ENCODE measurements around the gene UXT. TPM values are rescaled to one million over a fixed set of nuclear protein-coding genes. Genes with fewer than 3 reads are reported as not detected.

UXT gene
- polyA plus RNA-seq, 1 donor: 168 TPM

GRCh38 chrX:47619486-47620302 is 39.3 kb downstream of the UXT start, which contains the start of gene SYN1:
SYN1 (minus strand) TSS chrX:47619857; CDS start chrX:47619728, 129 bp downstream.
- Histone ChIP-seq H3K27me3 (ENCODE audit: control insufficient read depth, insufficient read depth, low read length) (peaks cover 18% of the 10 kb centered on the region), H3K36me3 (ENCODE audit: control insufficient read depth, insufficient read depth, low read length) (no peaks in the 10 kb centered on the region), H3K9me3 (ENCODE audit: control insufficient read depth, low read depth, low read length) (no peaks in the 10 kb centered on the region), H3K27ac (ENCODE audit: low read length) (no peak within 1 kb of the TSS), H3K4me1 (ENCODE audit: control insufficient read depth, insufficient read depth, low read length) (peaks cover 6% of the 10 kb centered on the region), H3K4me3 (ENCODE audit: low read length) (peak within 1 kb of the TSS; percentile 24)
- WGBS (ENCODE audit: insufficient coverage, low lambda C conversion rate): no CpG with 5 or more reads among the region's 88 CpGs
- DNase-seq: peak; percentile 71 to 76

GRCh38 chrX:47618923-47619485 is 40.0 kb downstream of the UXT start:
- WGBS (ENCODE audit: insufficient coverage, low lambda C conversion rate): no CpG with 5 or more reads among the region's 32 CpGs
- Histone ChIP-seq H3K4me1 (ENCODE audit: control insufficient read depth, insufficient read depth, low read length) (peaks cover 5% of the 10 kb centered on the region), H3K27me3 (ENCODE audit: control insufficient read depth, insufficient read depth, low read length) (peaks cover 18% of the 10 kb centered on the region), H3K4me3 (ENCODE audit: low read length) (no peak overlapping the region), H3K27ac (ENCODE audit: low read length) (no peak overlapping the region), H3K36me3 (ENCODE audit: control insufficient read depth, insufficient read depth, low read length) (no peaks in the 10 kb centered on the region), H3K9me3 (ENCODE audit: control insufficient read depth, low read depth, low read length) (no peaks in the 10 kb centered on the region)
- DNase-seq: no peak

- peaks cover 7% of the 10 kb centered on the region for H3K27me3 ChIP-seq (ENCODE audit: control insufficient read depth, insufficient read depth, low read length)
- H3K4me1 ChIP-seq (ENCODE audit: control insufficient read depth, insufficient read depth, low read length): no peaks in the 10 kb centered on the region
- H3K36me3 ChIP-seq (ENCODE audit: control insufficient read depth, insufficient read depth, low read length): no peaks in the 10 kb centered on the region
These were observed 44.4 kb downstream of the UXT start for GRCh38 chrX:47614618-47615017.

GRCh38 chrX:47613082-47613481 is 45.9 kb downstream of the UXT start:
- DNase-seq: no peak

More at GRCh38 chrX:47614618-47615017, 44.4 kb downstream of the UXT start:
- Histone ChIP-seq H3K4me3 (ENCODE audit: low read length) (no peak overlapping the region), H3K27ac (ENCODE audit: low read length) (no peak overlapping the region), H3K9me3 (ENCODE audit: control insufficient read depth, low read depth, low read length) (no peaks in the 10 kb centered on the region)
- DNase-seq: no peak
- WGBS (ENCODE audit: insufficient coverage, low lambda C conversion rate): no CpG with 5 or more reads among the region's 5 CpGs

GRCh38 chrX:47612418-47612817 is 46.6 kb downstream of the UXT start:
- Histone ChIP-seq H3K36me3 (ENCODE audit: control insufficient read depth, insufficient read depth, low read length) (no peaks in the 10 kb centered on the region), H3K9me3 (ENCODE audit: control insufficient read depth, low read depth, low read length) (no peaks in the 10 kb centered on the region), H3K27ac (ENCODE audit: low read length) (no peak overlapping the region), H3K27me3 (ENCODE audit: control insufficient read depth, insufficient read depth, low read length) (no peaks in the 10 kb centered on the region), H3K4me1 (ENCODE audit: control insufficient read depth, insufficient read depth, low read length) (no peaks in the 10 kb centered on the region), H3K4me3 (ENCODE audit: low read length) (no peak overlapping the region)
- no peak for DNase-seq

More at GRCh38 chrX:47613082-47613481, 45.9 kb downstream of the UXT start:
- Histone ChIP-seq H3K4me3 (ENCODE audit: low read length) (no peak overlapping the region), H3K27me3 (ENCODE audit: control insufficient read depth, insufficient read depth, low read length) (no peaks in the 10 kb centered on the region), H3K36me3 (ENCODE audit: control insufficient read depth, insufficient read depth, low read length) (no peaks in the 10 kb centered on the region), H3K4me1 (ENCODE audit: control insufficient read depth, insufficient read depth, low read length) (no peaks in the 10 kb centered on the region), H3K9me3 (ENCODE audit: control insufficient read depth, low read depth, low read length) (no peaks in the 10 kb centered on the region), H3K27ac (ENCODE audit: low read length) (no peak overlapping the region)
- WGBS (ENCODE audit: insufficient coverage, low lambda C conversion rate): no CpG with 5 or more reads among the region's 8 CpGs

GRCh38 chrX:47611926-47612325 is 47.1 kb downstream of the UXT start:
- WGBS (ENCODE audit: insufficient coverage, low lambda C conversion rate): no CpG with 5 or more reads among the region's 2 CpGs
- no peaks in the 10 kb centered on the region for H3K36me3 ChIP-seq (ENCODE audit: control insufficient read depth, insufficient read depth, low read length)
- H3K27ac ChIP-seq (ENCODE audit: low read length): no peak overlapping the region
- no peak overlapping the region for H3K4me3 ChIP-seq (ENCODE audit: low read length)
- no peak for DNase-seq
- no peaks in the 10 kb centered on the region for H3K9me3 ChIP-seq (ENCODE audit: control insufficient read depth, low read depth, low read length)
- no peaks in the 10 kb centered on the region for H3K27me3 ChIP-seq (ENCODE audit: control insufficient read depth, insufficient read depth, low read length)
- no peaks in the 10 kb centered on the region for H3K4me1 ChIP-seq (ENCODE audit: control insufficient read depth, insufficient read depth, low read length)

GRCh38 chrX:47611489-47611888 is 47.5 kb downstream of the UXT start:
- Histone ChIP-seq H3K27me3 (ENCODE audit: control insufficient read depth, insufficient read depth, low read length) (no peaks in the 10 kb centered on the region), H3K4me3 (ENCODE audit: low read length) (no peak overlapping the region), H3K27ac (ENCODE audit: low read length) (no peak overlapping the region), H3K9me3 (ENCODE audit: control insufficient read depth, low read depth, low read length) (no peaks in the 10 kb centered on the region), H3K36me3 (ENCODE audit: control insufficient read depth, insufficient read depth, low read length) (no peaks in the 10 kb centered on the region), H3K4me1 (ENCODE audit: control insufficient read depth, insufficient read depth, low read length) (no peaks in the 10 kb centered on the region)
- WGBS (ENCODE audit: insufficient coverage, low lambda C conversion rate): no CpG with 5 or more reads among the region's 2 CpGs
- no peak for DNase-seq

- no peak for DNase-seq
- Histone ChIP-seq H3K27ac (ENCODE audit: low read length) (no peak overlapping the region), H3K36me3 (ENCODE audit: control insufficient read depth, insufficient read depth, low read length) (no peaks in the 10 kb centered on the region), H3K4me3 (ENCODE audit: low read length) (no peak overlapping the region), H3K9me3 (ENCODE audit: control insufficient read depth, low read depth, low read length) (no peaks in the 10 kb centered on the region), H3K27me3 (ENCODE audit: control insufficient read depth, insufficient read depth, low read length) (no peaks in the 10 kb centered on the region), H3K4me1 (ENCODE audit: control insufficient read depth, insufficient read depth, low read length) (no peaks in the 10 kb centered on the region)
- no CpG with 5 or more reads among the region's 4 CpGs for WGBS (ENCODE audit: insufficient coverage, low lambda C conversion rate)
These were observed 48.5 kb downstream of the UXT start for GRCh38 chrX:47610511-47610910.

- Histone ChIP-seq H3K36me3 (ENCODE audit: control insufficient read depth, insufficient read depth, low read length) (no peaks in the 10 kb centered on the region), H3K4me1 (ENCODE audit: control insufficient read depth, insufficient read depth, low read length) (no peaks in the 10 kb centered on the region), H3K4me3 (ENCODE audit: low read length) (no peak overlapping the region), H3K27ac (ENCODE audit: low read length) (no peak overlapping the region), H3K27me3 (ENCODE audit: control insufficient read depth, insufficient read depth, low read length) (no peaks in the 10 kb centered on the region), H3K9me3 (ENCODE audit: control insufficient read depth, low read depth, low read length) (no peaks in the 10 kb centered on the region)
- DNase-seq: no peak
- no CpG with 5 or more reads among the region's 9 CpGs for WGBS (ENCODE audit: insufficient coverage, low lambda C conversion rate)
These were observed 50.7 kb downstream of the UXT start for GRCh38 chrX:47608130-47608810.

GRCh38 chrX:47607091-47607490 is 51.9 kb downstream of the UXT start:
- Histone ChIP-seq H3K9me3 (ENCODE audit: control insufficient read depth, low read depth, low read length) (no peaks in the 10 kb centered on the region), H3K27me3 (ENCODE audit: control insufficient read depth, insufficient read depth, low read length) (no peaks in the 10 kb centered on the region), H3K4me3 (ENCODE audit: low read length) (no peak overlapping the region), H3K36me3 (ENCODE audit: control insufficient read depth, insufficient read depth, low read length) (no peaks in the 10 kb centered on the region), H3K27ac (ENCODE audit: low read length) (no peak overlapping the region), H3K4me1 (ENCODE audit: control insufficient read depth, insufficient read depth, low read length) (no peaks in the 10 kb centered on the region)
- no peak for DNase-seq
